Measurements from ENCODE around the gene MLXIP.
"Not testable (repeated sequence)": the region's sequence is repeated elsewhere in the genome, so short reads cannot be mapped to it uniquely, and the experiment has no call there.

MLXIP gene

DNA sequence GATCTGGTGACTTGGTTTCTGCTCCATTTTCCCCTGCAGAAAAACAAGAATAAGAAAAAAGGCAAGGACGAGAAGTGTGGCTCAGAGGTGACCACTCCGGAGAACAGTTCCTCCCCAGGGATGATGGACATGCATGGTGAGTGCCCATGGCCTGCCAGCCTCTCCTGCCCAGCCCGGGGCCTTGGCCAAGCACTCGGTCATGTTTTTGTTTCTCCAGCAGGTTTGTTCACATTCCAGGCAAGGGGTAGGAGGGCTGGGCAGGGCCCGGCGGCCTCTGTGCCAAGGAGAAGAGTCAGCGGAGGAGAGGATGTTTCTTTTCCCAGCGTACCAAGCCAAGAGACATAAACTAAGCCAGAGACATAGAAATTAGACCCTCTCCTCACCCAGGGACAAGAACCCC is 43.3 kb upstream of the MLXIP start:
- H3K27me3 ChIP-seq (replicated peaks; ENCODE audit: insufficient read depth, low read length): no peaks in the 10 kb centered on the region
- H2AFZ ChIP-seq (ENCODE audit: low read length): no peak overlapping the region
- no peaks in the 10 kb centered on the region for H4K20me1 ChIP-seq (ENCODE audit: insufficient read depth, low read length)
- H3K9me3 ChIP-seq (replicated peaks; ENCODE audit: insufficient read depth, low read length): no peaks in the 10 kb centered on the region
- no peak overlapping the region for H3K4me3 ChIP-seq (ENCODE audit: low read length)
- no peaks in the 10 kb centered on the region for H3K36me3 ChIP-seq (replicated peaks; ENCODE audit: insufficient read depth, low read length)
- no peaks in the 10 kb centered on the region for H3F3A ChIP-seq (ENCODE audit: insufficient read depth, low read length)
- TF ChIP-seq EZH2 (optimal IDR thresholded peaks at IDR 0.05; ENCODE audit: low read depth, low read length) (no peak), EZH2phosphoT487 (IDR thresholded peaks at IDR 0.05; ENCODE audit: low read length) (no peak)
- TF ChIP-seq, protein P1, sequence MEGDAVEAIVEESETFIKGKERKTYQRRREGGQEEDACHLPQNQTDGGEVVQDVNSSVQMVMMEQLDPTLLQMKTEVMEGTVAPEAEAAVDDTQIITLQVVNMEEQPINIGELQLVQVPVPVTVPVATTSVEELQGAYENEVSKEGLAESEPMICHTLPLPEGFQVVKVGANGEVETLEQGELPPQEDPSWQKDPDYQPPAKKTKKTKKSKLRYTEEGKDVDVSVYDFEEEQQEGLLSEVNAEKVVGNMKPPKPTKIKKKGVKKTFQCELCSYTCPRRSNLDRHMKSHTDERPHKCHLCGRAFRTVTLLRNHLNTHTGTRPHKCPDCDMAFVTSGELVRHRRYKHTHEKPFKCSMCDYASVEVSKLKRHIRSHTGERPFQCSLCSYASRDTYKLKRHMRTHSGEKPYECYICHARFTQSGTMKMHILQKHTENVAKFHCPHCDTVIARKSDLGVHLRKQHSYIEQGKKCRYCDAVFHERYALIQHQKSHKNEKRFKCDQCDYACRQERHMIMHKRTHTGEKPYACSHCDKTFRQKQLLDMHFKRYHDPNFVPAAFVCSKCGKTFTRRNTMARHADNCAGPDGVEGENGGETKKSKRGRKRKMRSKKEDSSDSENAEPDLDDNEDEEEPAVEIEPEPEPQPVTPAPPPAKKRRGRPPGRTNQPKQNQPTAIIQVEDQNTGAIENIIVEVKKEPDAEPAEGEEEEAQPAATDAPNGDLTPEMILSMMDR (IDR thresholded peaks at IDR 0.05; ENCODE audit: low read length): no peak
- H3K9ac ChIP-seq (ENCODE audit: low read length): no peak overlapping the region
- H3K9me2 ChIP-seq (replicated peaks; ENCODE audit: insufficient read depth, low read length): no peaks in the 10 kb centered on the region
- H3K27ac ChIP-seq (ENCODE audit: low read length): no peak overlapping the region
- DNase-seq: no peak
- no peaks in the 10 kb centered on the region for H3K4me1 ChIP-seq (ENCODE audit: low read length)
- H3K4me2 ChIP-seq (ENCODE audit: low read depth, low read length): no peak overlapping the region
- no peaks in the 10 kb centered on the region for H3K79me2 ChIP-seq (ENCODE audit: low read length)

DNA sequence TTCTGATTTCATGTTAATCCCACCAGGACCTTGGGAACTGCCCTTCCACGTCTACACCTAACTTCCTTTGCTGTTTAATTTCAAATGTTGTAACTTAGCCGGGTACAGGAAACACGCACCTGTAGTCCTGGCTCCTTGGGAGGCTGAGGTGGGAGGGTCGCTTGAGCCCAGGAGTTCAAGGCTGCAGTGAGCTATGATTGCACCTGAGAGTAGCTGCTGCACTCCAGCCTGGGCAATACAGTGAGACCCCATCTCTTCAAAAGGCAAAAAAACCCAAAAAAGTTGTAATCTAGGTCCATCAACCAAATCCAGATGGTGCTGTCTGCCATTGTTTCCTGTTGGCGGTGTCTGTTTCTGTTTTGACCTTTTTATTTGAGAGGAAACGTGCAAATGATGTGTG is 42.4 kb upstream of the MLXIP start:
- Histone ChIP-seq H3K79me2 (ENCODE audit: low read length) (no peaks in the 10 kb centered on the region), H3K27me3 (replicated peaks; ENCODE audit: insufficient read depth, low read length) (no peaks in the 10 kb centered on the region), H3K9ac (ENCODE audit: low read length) (no peak overlapping the region), H3F3A (ENCODE audit: insufficient read depth, low read length) (no peaks in the 10 kb centered on the region), H3K36me3 (replicated peaks; ENCODE audit: insufficient read depth, low read length) (no peaks in the 10 kb centered on the region), H2AFZ (ENCODE audit: low read length) (no peak overlapping the region), H3K27ac (ENCODE audit: low read length) (no peak overlapping the region), H3K4me1 (ENCODE audit: low read length) (no peaks in the 10 kb centered on the region), H3K9me3 (replicated peaks; ENCODE audit: insufficient read depth, low read length) (no peaks in the 10 kb centered on the region), H3K4me3 (ENCODE audit: low read length) (no peak overlapping the region), H4K20me1 (ENCODE audit: insufficient read depth, low read length) (no peaks in the 10 kb centered on the region), H3K9me2 (replicated peaks; ENCODE audit: insufficient read depth, low read length) (no peaks in the 10 kb centered on the region), H3K4me2 (ENCODE audit: low read depth, low read length) (no peak overlapping the region)
- no peak for DNase-seq
- TF ChIP-seq EZH2phosphoT487 (IDR thresholded peaks at IDR 0.05; ENCODE audit: low read length) (no peak), EZH2 (optimal IDR thresholded peaks at IDR 0.05; ENCODE audit: low read depth, low read length) (no peak)
- TF ChIP-seq, protein P1 (IDR thresholded peaks at IDR 0.05; ENCODE audit: low read length): no peak

DNA sequence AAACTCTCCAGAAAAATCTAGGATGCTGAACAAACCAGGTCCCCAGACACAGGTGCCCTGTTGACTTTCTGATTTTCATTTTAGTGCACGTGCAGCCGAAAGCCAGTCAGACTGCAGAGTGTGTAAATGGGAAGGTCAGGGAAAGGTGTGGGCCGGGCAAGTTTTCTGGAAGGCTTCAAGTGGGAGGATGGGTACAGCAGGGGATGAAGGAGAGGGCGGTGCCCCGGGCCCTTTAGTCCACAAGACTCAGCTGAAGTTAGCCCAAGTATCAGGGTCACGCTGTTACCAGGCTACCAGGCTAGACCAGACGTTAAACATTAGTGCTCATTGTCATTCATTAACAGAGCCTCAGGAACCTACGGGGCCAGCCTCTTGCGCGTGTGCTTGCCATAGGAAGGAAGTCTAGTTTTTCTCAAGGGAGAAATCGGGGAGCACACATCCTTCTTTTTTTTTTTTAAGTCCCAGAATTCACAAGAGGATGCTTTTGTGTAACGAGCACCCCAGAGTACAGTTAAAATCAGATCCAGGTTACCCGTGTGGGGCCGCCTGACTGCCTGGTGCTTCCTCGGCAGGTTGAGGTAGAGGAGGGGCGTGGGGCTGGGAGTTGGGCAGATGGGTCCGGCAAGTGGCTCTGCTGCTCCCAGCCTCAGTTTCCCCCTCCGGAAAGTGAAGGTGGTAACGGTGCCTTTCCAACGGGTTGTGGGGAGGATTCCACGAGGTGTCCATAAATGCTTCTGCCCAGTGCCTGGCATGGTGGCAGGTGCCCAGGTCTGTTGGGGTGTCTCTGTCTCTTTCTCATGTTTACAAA is 37.8 kb upstream of the MLXIP start:
- no peaks in the 10 kb centered on the region for H3K4me1 ChIP-seq (ENCODE audit: low read length)
- no peak for DNase-seq
- no peaks in the 10 kb centered on the region for H3K27me3 ChIP-seq (replicated peaks; ENCODE audit: insufficient read depth, low read length)
- H3K27ac ChIP-seq (ENCODE audit: low read length): no peak overlapping the region
- H3K9me3 ChIP-seq (replicated peaks; ENCODE audit: insufficient read depth, low read length): no peaks in the 10 kb centered on the region
- H3F3A ChIP-seq (ENCODE audit: insufficient read depth, low read length): no peaks in the 10 kb centered on the region
- TF ChIP-seq EZH2 (optimal IDR thresholded peaks at IDR 0.05; ENCODE audit: low read depth, low read length) (no peak), EZH2phosphoT487 (IDR thresholded peaks at IDR 0.05; ENCODE audit: low read length) (no peak)
- TF ChIP-seq, protein P1 (IDR thresholded peaks at IDR 0.05; ENCODE audit: low read length): no peak
- no peaks in the 10 kb centered on the region for H3K36me3 ChIP-seq (replicated peaks; ENCODE audit: insufficient read depth, low read length)
- H2AFZ ChIP-seq (ENCODE audit: low read length): no peak overlapping the region
- no peaks in the 10 kb centered on the region for H3K79me2 ChIP-seq (ENCODE audit: low read length)
- H3K4me3 ChIP-seq (ENCODE audit: low read length): no peak overlapping the region
- no peaks in the 10 kb centered on the region for H4K20me1 ChIP-seq (ENCODE audit: insufficient read depth, low read length)
- H3K9me2 ChIP-seq (replicated peaks; ENCODE audit: insufficient read depth, low read length): no peaks in the 10 kb centered on the region
- no peak overlapping the region for H3K4me2 ChIP-seq (ENCODE audit: low read depth, low read length)
- no peak overlapping the region for H3K9ac ChIP-seq (ENCODE audit: low read length)

DNA sequence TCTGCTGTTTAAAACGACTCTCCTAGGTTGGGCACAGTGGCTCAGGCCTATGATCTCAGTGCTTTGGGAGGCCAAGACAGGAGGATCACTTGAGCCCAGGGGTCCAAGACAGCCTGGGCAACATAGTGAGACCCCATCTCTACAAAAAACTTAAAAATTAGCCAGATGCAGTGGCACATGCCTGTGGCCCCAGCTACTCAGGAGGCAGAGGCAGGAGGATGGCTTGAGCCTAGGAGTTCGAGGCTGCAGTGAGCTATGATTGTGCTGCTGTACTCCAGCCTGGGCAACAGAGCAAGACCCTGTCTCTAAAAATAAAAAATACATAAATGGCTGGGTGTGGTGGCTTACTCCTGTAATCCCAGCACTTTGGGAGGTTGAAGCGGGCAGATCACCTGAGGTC is 37.1 kb upstream of the MLXIP start:
- H2AFZ ChIP-seq (ENCODE audit: low read length); H3K9me3 ChIP-seq (replicated peaks; ENCODE audit: insufficient read depth, low read length); H3K79me2 ChIP-seq (ENCODE audit: low read length); DNase-seq; H3K9me2 ChIP-seq (replicated peaks; ENCODE audit: insufficient read depth, low read length); H3K27me3 ChIP-seq (replicated peaks; ENCODE audit: insufficient read depth, low read length); H3K27ac ChIP-seq (ENCODE audit: low read length); H3K9ac ChIP-seq (ENCODE audit: low read length); H3K4me2 ChIP-seq (ENCODE audit: low read depth, low read length); H3K4me3 ChIP-seq (ENCODE audit: low read length); H4K20me1 ChIP-seq (ENCODE audit: insufficient read depth, low read length); H3K36me3 ChIP-seq (replicated peaks; ENCODE audit: insufficient read depth, low read length); H3F3A ChIP-seq (ENCODE audit: insufficient read depth, low read length); H3K4me1 ChIP-seq (ENCODE audit: low read length): not testable (repeated sequence)

Data from MM.1S (cell line).